Memory B cell (primary cell): ENCODE measurements around the gene MYBPH.

Experiments
- ATAC-seq: fragments of 150-1000 bp; cut with Tn5 transposase; 2 replicates; pipeline ENCODE4 v1.10.0; 2021; ENCODE audit warnings: low read depth, mild to moderate bottlenecking, moderate library complexity
- DNase-seq, 2 donors: peaks; one replicate each; pipeline ENCODE4 v3.0.0; 2022; ENCODE audit warnings: low spot score in 2 of 2
- H3K27ac Mint-ChIP-seq: one replicate; pipeline ENCODE4 v1.8.0; 2022; ENCODE audit warnings: mild to moderate bottlenecking, moderate library complexity, mixed read lengths
- H3K27me3 Mint-ChIP-seq: one replicate; pipeline ENCODE4 v1.8.0; 2022; ENCODE audit warnings: mixed read lengths
- H3K36me3 Mint-ChIP-seq: one replicate; pipeline ENCODE4 v1.8.0; 2022; ENCODE audit warnings: mild to moderate bottlenecking, mixed read lengths
- H3K4me1 Mint-ChIP-seq: one replicate; pipeline ENCODE4 v1.8.0; 2022; ENCODE audit warnings: mixed read lengths
- H3K4me3 Mint-ChIP-seq: one replicate; pipeline ENCODE4 v1.8.0; 2022; ENCODE audit warnings: mild to moderate bottlenecking, moderate library complexity, mixed read lengths
- H3K9me3 Mint-ChIP-seq: one replicate; pipeline ENCODE4 v1.8.0; 2022; ENCODE audit warnings: mixed read lengths

MYBPH gene

DNA sequence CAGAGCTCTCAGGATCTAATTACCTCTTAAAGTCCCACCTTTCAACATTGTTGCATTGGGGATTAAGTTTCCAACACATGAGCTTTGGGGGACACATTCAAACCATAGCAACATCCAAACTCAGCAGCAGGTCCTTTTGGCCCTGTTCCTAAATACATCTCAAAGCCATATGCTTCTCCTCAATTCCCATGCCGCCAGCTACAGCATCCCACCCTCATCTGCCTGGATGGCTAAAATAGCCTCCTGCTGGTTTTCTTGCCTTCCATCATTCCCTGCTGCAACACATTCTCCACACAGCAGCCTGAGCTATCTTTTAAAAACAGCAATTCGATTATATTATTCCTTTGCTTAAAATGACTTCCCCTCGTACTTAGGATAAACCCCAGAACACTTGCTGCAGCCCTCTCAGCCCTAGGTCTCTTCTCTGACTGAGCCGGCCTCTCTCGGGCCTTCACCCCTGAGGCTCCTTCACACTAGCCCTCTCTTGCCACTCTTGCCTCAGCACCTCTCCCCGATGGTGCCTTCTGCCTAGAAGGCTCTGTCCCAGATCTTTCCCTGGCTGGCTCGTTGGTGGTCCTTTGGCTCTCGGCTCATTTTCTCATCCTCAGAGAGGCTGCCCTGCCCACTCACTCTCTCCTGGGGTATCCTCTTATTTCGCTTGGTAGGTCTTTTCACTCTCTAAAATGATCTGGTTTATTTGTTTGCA, 16.5 kb downstream of the MYBPH start:
- H3K36me3 Mint-ChIP-seq: no peaks in the 10 kb centered on the region
- DNase-seq: no peak
- peaks cover 12% of the 10 kb centered on the region for H3K9me3 Mint-ChIP-seq
- no peak for ATAC-seq
- no peak overlapping the region for H3K27ac Mint-ChIP-seq
- H3K4me1 Mint-ChIP-seq: no peaks in the 10 kb centered on the region
- H3K4me3 Mint-ChIP-seq: no peak overlapping the region
- H3K27me3 Mint-ChIP-seq: peaks cover 21% of the 10 kb centered on the region

DNA sequence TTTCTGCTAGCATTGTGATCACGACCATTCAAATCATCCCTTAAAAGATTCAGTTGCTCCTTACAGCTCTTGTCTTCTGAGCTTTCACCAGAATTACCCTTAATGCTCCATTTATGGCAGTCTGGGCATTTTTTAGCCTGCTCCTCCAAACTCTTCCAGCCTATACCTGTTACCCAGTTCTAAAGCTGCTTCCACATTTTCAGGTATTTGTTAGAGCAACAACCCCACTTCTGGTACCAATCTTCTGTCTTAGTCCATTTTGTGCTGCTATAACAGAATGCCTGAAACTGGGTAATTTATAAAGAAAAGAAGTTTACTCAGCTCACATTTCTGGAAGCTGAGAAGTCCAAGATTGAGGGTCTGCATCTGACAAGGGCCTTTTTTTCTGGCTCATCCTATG, 17.2 kb downstream of the MYBPH start:
- peaks cover 21% of the 10 kb centered on the region for H3K27me3 Mint-ChIP-seq
- H3K27ac Mint-ChIP-seq: no peak overlapping the region

DNA sequence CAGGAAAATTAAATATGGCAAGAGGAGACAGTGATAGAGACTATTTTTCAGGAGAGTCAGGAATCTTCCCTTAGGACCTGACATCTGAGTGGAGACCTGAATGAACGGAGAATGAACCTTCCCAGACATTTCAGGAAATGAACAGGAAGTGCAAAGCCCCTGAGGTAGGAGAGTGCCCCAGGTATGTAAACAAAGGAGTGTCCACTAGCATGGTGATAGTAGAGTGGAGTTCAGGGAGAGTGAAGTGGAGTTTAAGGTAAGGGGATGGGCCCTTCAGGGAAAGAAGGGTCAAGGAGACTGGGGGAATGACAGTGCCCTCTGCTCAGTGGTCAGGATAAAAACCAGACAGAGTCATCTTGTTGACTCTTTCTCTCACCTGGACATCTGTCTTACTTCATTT, 19.3 kb downstream of the MYBPH start:
- Mint-ChIP-seq H3K9me3 (peaks cover 12% of the 10 kb centered on the region), H3K27me3 (peaks cover 19% of the 10 kb centered on the region), H3K27ac (no peak overlapping the region), H3K4me3 (no peak overlapping the region), H3K4me1 (no peaks in the 10 kb centered on the region), H3K36me3 (no peaks in the 10 kb centered on the region)
- DNase-seq: no peak
- ATAC-seq: no peak

More for the DNA sequence above, 17.2 kb downstream of the MYBPH start:
- DNase-seq: no peak
- Mint-ChIP-seq H3K9me3 (peaks cover 12% of the 10 kb centered on the region), H3K4me1 (no peaks in the 10 kb centered on the region), H3K4me3 (no peak overlapping the region), H3K36me3 (no peaks in the 10 kb centered on the region)
- no peak for ATAC-seq

DNA sequence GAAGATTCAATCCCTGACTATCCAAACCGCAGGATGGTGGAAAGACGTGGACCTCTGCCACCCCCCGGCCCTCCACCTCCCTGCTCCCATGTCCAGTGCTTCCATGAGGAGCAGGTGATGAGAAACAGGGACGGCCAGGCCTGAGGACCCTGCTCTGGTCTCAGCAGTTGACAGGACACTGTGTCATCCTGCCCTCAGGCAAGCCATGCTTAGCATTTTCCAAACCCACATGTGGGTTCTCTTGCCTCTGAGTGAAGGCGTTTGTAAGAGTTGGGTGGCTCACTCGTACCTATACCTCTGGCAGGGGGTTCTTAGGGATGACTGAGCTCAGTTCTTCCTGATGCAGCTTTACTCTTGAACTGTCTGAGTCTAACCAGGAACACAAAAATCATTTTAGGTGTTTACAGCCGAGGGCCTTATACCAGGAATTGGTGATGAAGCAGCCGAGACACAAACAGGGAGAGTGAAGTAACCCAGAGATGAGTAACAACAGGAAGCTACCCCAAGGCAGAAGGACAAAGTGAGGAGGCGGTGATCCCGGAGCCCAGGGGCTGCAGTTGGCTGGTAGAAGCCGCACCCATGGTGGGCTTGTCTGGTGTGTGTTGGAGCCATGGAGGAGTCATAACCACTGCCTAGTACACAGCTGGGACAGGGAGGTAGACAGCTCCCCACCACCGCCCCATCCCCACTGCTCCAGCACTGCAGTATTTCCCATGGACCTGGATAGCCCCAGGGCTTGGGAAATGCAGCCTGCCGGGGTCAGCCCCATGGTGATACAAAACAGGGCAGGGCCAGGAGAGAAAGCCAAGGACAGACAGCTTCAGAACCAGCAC, 21.4 kb downstream of the MYBPH start:
- H3K36me3 Mint-ChIP-seq: no peaks in the 10 kb centered on the region
- H3K4me3 Mint-ChIP-seq: no peak overlapping the region
- ATAC-seq: no peak
- H3K27me3 Mint-ChIP-seq: peaks cover 15% of the 10 kb centered on the region
- DNase-seq: no peak
- H3K9me3 Mint-ChIP-seq: peaks cover 8% of the 10 kb centered on the region
- no peak overlapping the region for H3K27ac Mint-ChIP-seq
- H3K4me1 Mint-ChIP-seq: no peaks in the 10 kb centered on the region

DNA sequence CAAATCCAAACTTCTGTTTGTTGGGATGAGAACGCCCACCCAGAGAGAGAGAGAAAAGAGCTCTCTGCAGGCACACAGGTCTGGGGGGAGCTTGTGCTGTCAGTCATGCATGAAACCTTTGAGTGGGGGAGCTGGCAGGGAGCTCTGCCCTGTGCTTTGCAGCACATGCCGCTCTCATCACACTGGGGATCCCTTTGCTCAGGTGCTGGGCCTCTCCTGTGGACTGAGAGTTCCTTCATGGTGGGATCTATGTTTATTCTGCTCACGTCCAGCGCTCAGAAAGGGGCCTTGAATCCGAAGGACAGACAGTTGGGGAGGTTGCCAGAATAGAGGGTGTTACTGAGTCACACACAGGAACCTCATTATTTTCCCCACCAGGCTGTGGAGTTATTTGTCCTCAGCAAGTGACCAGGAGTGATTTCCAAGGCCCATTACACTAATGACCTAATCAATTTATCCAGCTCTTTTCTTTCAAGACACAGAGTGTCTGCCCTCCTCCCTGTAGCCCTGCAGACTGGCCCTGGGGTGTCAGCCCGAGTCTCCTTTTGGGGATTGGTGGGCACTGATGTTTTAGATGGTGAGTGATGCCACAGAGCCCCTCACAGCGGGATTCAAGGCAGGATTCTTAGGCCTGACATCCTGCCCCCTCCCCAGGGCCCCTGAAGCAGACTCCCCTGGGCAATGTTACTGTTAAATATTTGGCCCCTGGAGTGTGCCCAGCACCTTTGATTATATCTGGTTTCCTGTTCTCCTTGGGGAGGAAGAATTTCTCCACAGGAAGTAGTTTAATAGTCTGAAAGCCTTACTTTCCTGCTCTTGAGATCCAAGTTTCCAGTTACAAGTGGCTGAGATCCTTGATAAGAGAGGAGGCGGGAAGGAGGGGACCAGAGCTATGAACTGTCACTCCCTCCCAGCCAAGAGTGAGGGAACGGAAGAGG, 22.3 kb downstream of the MYBPH start:
- Mint-ChIP-seq H3K4me3 (no peak overlapping the region), H3K27ac (no peak overlapping the region), H3K4me1 (no peaks in the 10 kb centered on the region), H3K27me3 (peaks cover 16% of the 10 kb centered on the region), H3K36me3 (no peaks in the 10 kb centered on the region), H3K9me3 (peaks cover 5% of the 10 kb centered on the region)
- ATAC-seq (no peak), DNase-seq (no peak)

DNA sequence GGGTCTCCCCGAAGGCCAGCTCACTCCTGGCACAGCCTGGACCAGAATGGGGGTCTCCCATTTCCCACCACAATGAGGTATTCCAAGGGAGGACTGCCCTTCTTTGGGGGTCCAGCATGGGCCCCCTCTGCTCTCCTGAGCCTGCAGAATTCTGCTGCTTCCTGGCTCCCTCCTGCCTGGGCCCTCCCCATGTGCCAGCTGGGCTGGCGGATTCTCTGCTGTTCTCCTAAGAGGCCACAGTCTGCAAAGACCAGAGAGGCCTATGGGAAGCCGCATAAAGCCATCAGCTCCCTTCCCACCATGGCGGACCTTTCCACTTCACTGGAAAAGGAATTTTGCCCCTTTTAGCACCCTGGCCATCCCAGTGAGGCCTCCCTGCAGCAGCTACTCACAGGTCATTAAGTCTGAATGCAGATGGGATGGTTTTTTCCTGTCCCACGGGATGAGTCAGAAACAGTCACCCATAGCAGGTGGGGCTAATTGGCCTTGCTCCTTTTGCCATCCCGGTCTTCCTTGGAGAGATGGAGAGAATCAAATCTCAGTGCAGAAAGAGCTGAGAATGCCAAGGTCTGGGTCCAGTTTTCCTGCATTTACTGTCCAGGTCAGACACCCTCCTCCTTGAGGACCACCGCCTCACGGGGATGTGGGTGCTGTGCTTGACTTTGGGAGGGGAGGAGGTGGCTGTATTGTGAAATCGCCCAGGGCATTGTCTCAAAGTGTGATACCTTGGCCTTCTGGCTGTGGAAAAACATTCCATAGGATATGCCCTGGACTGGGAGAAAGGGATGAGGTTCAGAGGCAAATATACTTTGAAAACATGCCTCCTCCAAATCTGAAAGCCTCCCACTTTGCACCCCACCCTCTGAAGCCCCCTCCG, 23.2 kb downstream of the MYBPH start:
- H3K4me3 Mint-ChIP-seq: no peak overlapping the region
- H3K27ac Mint-ChIP-seq: no peak overlapping the region
- no peak for ATAC-seq
- no peak for DNase-seq
- peaks cover 16% of the 10 kb centered on the region for H3K27me3 Mint-ChIP-seq
- no peaks in the 10 kb centered on the region for H3K4me1 Mint-ChIP-seq
- no peaks in the 10 kb centered on the region for H3K36me3 Mint-ChIP-seq
- H3K9me3 Mint-ChIP-seq: no peaks in the 10 kb centered on the region

DNA sequence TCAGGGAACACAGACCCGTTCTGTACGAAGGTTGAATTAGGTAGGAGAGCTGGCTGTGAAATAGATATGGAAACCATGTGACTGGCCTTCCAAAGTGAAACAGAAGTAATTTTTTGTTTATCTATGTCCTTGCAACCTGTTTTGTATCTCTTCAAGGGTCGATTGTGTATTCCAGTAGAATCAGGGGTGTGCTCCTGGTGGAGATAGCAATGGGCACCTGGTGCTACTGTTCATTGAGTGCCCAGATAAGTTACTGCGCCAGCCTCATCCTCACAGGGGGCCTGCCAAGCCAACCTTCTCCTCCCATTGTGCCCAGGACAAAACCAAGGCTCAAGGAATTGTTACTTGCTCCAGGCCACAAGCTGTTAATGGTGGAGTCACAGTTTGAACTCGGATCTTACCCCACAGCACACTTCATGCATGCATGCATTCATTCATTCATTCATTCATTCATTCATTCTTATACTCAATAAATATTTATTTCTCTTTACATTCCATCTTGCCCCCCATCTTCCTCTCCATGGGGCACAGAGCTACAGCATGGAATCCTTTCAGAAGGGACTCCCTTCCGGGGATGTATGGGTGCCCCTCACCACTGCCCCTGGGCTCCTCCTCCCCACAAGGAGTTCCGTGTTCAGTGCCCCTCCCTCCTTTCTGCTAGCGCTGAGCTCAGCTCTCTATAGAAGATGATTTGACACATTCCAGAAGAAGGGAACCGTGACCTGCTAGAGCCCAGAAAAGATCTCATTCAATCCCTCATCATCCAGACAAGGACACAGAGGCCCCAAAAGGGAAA, 24.1 kb downstream of the MYBPH start:
- DNase-seq: no peak
- H3K27me3 Mint-ChIP-seq: peaks cover 16% of the 10 kb centered on the region
- no peaks in the 10 kb centered on the region for H3K36me3 Mint-ChIP-seq
- no peak overlapping the region for H3K4me3 Mint-ChIP-seq
- H3K9me3 Mint-ChIP-seq: no peaks in the 10 kb centered on the region
- no peak for ATAC-seq
- no peaks in the 10 kb centered on the region for H3K4me1 Mint-ChIP-seq
- H3K27ac Mint-ChIP-seq: no peak overlapping the region

DNA sequence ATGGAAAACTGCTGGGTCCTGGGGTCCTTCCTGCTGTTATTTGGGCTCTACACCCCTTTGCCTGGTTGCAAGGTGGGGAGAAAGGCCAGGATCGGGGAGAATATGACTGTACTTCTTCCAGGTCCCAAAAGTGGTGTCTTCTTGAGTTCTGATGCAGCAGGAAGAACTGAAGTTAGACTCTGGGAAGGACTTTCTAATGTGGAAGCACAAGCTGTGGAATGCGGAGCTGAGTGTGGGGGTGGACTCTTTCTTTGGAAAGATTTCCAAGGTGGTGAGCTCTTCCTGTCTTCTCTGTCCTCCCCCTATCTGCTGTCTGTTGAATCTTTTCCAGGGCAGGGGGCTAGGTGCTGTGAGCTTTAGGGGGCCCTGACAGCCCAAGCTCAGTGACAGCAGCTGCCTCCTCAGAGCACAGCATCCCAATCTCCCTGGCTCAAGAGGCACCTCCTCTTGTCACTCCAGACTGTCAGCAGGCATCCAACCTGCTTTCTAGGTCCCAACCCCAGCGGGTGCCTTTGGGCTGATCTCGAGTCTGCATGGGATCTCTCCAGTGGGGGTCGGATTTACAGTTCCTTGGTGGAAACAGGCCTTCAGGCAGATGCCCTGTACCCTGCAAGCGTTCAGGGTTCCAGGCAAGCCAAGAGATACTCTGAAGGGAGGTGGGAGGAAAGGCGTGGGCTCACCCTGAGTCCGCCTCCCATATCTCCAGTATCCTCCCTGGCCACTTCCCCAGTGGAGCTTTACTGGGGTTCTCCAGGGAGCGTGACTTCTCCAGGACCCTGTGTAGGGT, 24.9 kb downstream of the MYBPH start:
- H3K36me3 Mint-ChIP-seq: no peaks in the 10 kb centered on the region
- H3K4me3 Mint-ChIP-seq: no peak overlapping the region
- H3K27ac Mint-ChIP-seq: no peak overlapping the region
- H3K4me1 Mint-ChIP-seq: no peaks in the 10 kb centered on the region
- peaks cover 14% of the 10 kb centered on the region for H3K27me3 Mint-ChIP-seq
- ATAC-seq: no peak
- no peaks in the 10 kb centered on the region for H3K9me3 Mint-ChIP-seq
- DNase-seq: no peak

DNA sequence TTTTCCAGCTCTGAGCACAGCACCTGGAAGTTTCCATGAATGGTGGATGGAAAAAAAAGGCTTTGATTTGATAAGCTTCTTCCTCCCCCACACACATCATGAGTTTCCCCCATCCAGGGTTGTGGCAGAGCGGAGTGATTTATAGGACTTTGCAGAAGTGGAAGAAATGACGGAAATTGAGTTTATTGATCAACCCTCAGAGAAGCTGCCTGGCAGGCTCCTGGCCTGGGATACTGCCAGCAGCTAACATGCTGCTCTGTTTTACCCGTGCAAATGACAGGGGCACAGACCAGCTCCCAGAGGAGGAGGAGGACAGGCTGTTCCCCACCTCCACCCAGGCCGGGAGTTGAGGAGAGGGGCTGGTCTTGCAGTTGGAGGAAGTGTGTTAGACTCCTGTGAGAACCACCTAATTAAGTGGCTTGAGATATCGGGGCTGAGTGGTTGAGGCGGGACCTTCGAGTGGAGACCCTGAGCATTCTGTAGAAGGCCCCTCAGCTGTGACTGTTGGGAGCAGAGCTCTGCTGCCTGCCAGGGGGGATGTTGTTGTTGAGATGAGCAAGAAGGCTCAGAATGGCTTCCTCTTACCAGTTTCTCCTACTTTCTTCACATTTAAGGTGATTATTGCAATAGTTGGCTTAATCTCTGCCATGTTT, 26.3 kb downstream of the MYBPH start:
- Mint-ChIP-seq H3K4me3 (no peak overlapping the region), H3K9me3 (no peaks in the 10 kb centered on the region), H3K4me1 (no peaks in the 10 kb centered on the region), H3K36me3 (no peaks in the 10 kb centered on the region), H3K27me3 (peaks cover 10% of the 10 kb centered on the region), H3K27ac (no peak overlapping the region)
- ATAC-seq: no peak
- no peak for DNase-seq

DNA sequence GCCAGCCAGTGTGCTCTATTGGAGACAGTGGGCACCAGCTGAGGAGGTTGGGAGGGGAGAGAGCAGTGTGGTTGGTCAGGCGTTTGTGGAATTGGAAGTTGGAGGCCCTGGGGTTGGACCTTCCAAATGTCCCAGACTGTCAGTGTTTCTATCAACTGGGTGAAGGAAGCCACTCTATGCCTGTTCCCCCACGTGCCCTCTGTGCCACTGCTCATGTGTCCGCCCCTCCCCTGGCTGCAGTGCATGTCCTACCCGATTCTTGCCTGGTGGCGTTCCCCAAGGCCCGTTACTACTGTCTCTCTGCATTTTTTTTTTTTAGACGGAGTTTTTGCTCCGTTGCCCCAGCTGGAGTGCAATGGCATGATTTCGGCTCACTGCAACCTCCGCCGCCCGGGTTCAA, 27.0 kb downstream of the MYBPH start:
- Mint-ChIP-seq H3K4me1 (no peaks in the 10 kb centered on the region), H3K9me3 (peaks cover 2% of the 10 kb centered on the region), H3K27ac (no peak overlapping the region), H3K27me3 (peaks cover 14% of the 10 kb centered on the region), H3K36me3 (no peaks in the 10 kb centered on the region), H3K4me3 (no peak overlapping the region)
- no peak for DNase-seq
- ATAC-seq: no peak

DNA sequence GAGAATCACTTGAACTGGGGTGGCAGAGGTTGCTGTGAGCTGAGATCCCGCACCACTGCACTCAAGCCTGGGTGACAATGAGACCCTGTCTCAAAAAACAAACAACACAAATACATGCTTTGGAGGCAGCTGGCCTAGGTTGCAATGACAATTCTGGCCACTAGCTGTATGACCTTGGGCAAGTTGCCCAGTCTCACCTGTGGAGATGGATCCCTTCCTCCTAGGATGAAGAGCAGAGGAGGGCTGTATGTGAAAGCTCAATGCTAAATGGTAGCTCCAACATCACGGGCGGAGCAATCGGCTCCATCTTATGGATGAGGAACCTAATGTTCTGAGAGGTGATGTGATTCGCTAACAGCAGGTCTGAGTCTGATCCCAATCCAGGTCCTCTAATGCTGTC, 27.5 kb downstream of the MYBPH start:
- H3K36me3 Mint-ChIP-seq: no peaks in the 10 kb centered on the region
- H3K4me3 Mint-ChIP-seq: no peak overlapping the region
- no peak for DNase-seq
- H3K27me3 Mint-ChIP-seq: peaks cover 15% of the 10 kb centered on the region
- peaks cover 2% of the 10 kb centered on the region for H3K9me3 Mint-ChIP-seq
- no peaks in the 10 kb centered on the region for H3K4me1 Mint-ChIP-seq
- no peak overlapping the region for H3K27ac Mint-ChIP-seq
- no peak for ATAC-seq

DNA sequence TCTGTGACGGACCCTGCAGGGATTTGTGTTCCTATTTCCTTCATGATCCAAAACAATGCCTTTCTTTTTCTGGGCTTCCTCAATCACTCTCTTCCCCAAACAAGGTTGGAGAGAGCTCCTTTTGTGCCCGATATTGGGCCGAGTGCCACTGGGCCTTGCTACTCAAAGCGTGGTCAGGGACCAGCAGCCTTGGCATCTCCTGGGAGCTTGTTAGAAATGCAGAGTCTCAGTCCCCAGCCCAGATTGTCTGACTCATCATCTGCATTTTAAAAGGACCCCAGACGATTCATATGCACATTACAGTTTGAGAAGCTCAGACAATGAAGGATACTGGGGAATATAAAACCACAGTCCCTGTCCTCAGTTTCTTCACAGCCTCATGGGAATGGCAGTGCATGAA, 28.2 kb downstream of the MYBPH start:
- DNase-seq (no peak), ATAC-seq (no peak)
- H3K27ac Mint-ChIP-seq: no peak overlapping the region
- H3K4me1 Mint-ChIP-seq: no peaks in the 10 kb centered on the region
- no peaks in the 10 kb centered on the region for H3K36me3 Mint-ChIP-seq
- peaks cover 2% of the 10 kb centered on the region for H3K9me3 Mint-ChIP-seq
- H3K4me3 Mint-ChIP-seq: no peak overlapping the region
- H3K27me3 Mint-ChIP-seq: peaks cover 15% of the 10 kb centered on the region
